ENCODE data around the gene FAM43A.

DNA sequence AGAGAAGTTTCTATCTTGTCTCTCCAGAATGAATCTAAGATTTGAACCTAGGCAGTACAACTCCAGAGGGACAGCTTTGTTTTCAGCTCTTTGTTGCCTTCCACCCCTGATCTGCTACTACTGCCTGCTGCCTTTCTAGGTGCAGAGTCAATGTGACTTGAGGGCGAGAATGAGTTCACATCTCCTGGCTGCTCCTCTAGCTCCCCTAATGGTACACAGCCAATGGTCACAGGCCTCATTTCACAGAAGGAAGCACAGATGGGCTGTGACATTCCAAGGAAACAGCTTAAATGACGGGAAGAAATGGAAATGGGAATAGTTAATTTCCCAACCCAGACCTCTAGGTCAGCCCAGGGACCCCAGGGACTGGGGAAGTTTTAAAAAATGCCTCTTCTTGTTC lies 32.4 kb downstream of the FAM43A start:
- no peak for TF ChIP-seq CTCF (IDR thresholded peaks at IDR 0.05)
- no peak for TF ChIP-seq POLR2AphosphoS5 (IDR thresholded peaks at IDR 0.05)
